DND-41 (cell line): ENCODE data around the gene PALM3.

Experiments used
- ATAC-seq: fragments of 200-7000 bp; cut with Tn5 transposase; 3 replicates; pipeline ENCODE4 v1.9.1; 2021; ENCODE audit warnings: low read depth; ENCODE audit not compliant: insufficient read depth
- DNase-seq: peaks from one replicate; pipeline ENCODE4 v3.0.0-alpha.2; 2020
- H2AFZ ChIP-seq: 2 replicates; pipeline ENCODE4 v1.6.0; 2012; ENCODE audit warnings: low read depth, low read length
- H3K27ac ChIP-seq: 2 replicates; pipeline ENCODE4 v1.5.1; 2012; ENCODE audit warnings: low read length, inconsistent platforms
- H3K27me3 ChIP-seq: fragments of 200-600 bp; sonication (generic); 2 replicates; pipeline ENCODE4 v1.6.0; 2012; ENCODE audit warnings: low read length, mild to moderate bottlenecking, inconsistent platforms; ENCODE audit not compliant: insufficient read depth, poor library complexity
- H3K36me3 ChIP-seq: 2 replicates; pipeline ENCODE4 v1.5.1; 2012; ENCODE audit warnings: low read length, inconsistent platforms; ENCODE audit not compliant: insufficient read depth
- H3K4me1 ChIP-seq: 2 replicates; pipeline ENCODE4 v1.5.1; 2012; ENCODE audit warnings: mild to moderate bottlenecking, low read length; ENCODE audit not compliant: insufficient read depth
- H3K4me2 ChIP-seq: 2 replicates; pipeline ENCODE4 v1.6.0; 2012; ENCODE audit warnings: mild to moderate bottlenecking, moderate library complexity, low read length, inconsistent platforms; ENCODE audit not compliant: insufficient read depth
- H3K4me3 ChIP-seq, 2 experiments: fragments of 200-600 bp in 1 of 2; shearing (Covaris generic) in 1 of 2; 2 replicates each; pipeline ENCODE4 v1.5.1; 2012 to 2016; ENCODE audit warnings: inconsistent platforms in 2 of 2, low read length in 2 of 2, mild to moderate bottlenecking in 2 of 2, low read depth in 1 of 2, moderate library complexity in 1 of 2
- H3K79me2 ChIP-seq: 2 replicates; pipeline ENCODE4 v1.6.0; 2012; ENCODE audit warnings: low read length, inconsistent platforms; ENCODE audit not compliant: insufficient read depth
- H3K9ac ChIP-seq: 2 replicates; pipeline ENCODE4 v1.6.0; 2012; ENCODE audit warnings: low read depth, mild to moderate bottlenecking, inconsistent platforms, low read length, moderate library complexity
- H3K9me3 ChIP-seq: 2 replicates; pipeline ENCODE4 v1.5.1; 2012; ENCODE audit warnings: low read length, moderate library complexity, mild to moderate bottlenecking, inconsistent platforms; ENCODE audit not compliant: insufficient read depth, severe bottlenecking
- H4K20me1 ChIP-seq: 2 replicates; pipeline ENCODE4 v1.6.0; 2012; ENCODE audit warnings: low read length; ENCODE audit not compliant: insufficient read depth
- CTCF ChIP-seq: IDR thresholded peaks from 2 replicates; pipeline ENCODE4 v1.5.1; 2012; ENCODE audit warnings: borderline replicate concordance, low read length, moderate library complexity, mild to moderate bottlenecking; ENCODE audit not compliant: poor library complexity, severe bottlenecking; ENCODE audit errors: extremely low read depth
- EZH2 ChIP-seq: IDR thresholded peaks from 3 replicates; pipeline ENCODE4 v1.6.1; 2012; ENCODE audit warnings: borderline replicate concordance, low read depth, mild to moderate bottlenecking, moderate library complexity, low read length, inconsistent platforms; ENCODE audit not compliant: severe bottlenecking

Gene PALM3

GRCh38 chr19:14094854-14095253 lies 33.0 kb upstream of the PALM3 start:
- Histone ChIP-seq H4K20me1 (no peaks in the 10 kb centered on the region), H3K9ac (no peak overlapping the region), H2AFZ (no peak overlapping the region), H3K27ac (no peak overlapping the region), H3K4me2 (no peak overlapping the region), H3K36me3 (peaks cover 27% of the 10 kb centered on the region), H3K79me2 (peaks cover 8% of the 10 kb centered on the region), H3K4me1 (peaks cover 13% of the 10 kb centered on the region), H3K27me3 (no peaks in the 10 kb centered on the region), H3K9me3 (peaks cover 9% of the 10 kb centered on the region), H3K4me3 (no peak overlapping the region)
- no peak for DNase-seq
- TF ChIP-seq CTCF (no peak), EZH2 (no peak)
- ATAC-seq: no peak

GRCh38 chr19:14093117-14093823 lies 31.4 kb upstream of the PALM3 start:
- DNase-seq: no peak

GRCh38 chr19:14091813-14092462 lies 30.1 kb upstream of the PALM3 start:
- Histone ChIP-seq H3K9ac (peak overlapping the region; percentile 94), H4K20me1 (peaks cover 18% of the 10 kb centered on the region), H3K9me3 (peaks cover 9% of the 10 kb centered on the region), H2AFZ (peak overlapping the region; percentile 77), H3K4me1 (peaks cover 29% of the 10 kb centered on the region), H3K4me2 (peak overlapping the region; percentile 81), H3K4me3 (peak overlapping the region; percentile 64 to 74), H3K36me3 (peaks cover 36% of the 10 kb centered on the region), H3K79me2 (peaks cover 24% of the 10 kb centered on the region), H3K27me3 (no peaks in the 10 kb centered on the region), H3K27ac (peak overlapping the region; percentile 92)
- DNase-seq: peak; percentile 74
- peak; percentile 33 for ATAC-seq
- TF ChIP-seq EZH2 (no peak), CTCF (peak; percentile 28)

More at GRCh38 chr19:14093117-14093823, 31.4 kb upstream of the PALM3 start:
- no peak for ATAC-seq
- no peak for TF ChIP-seq EZH2
- TF ChIP-seq CTCF: no peak
- no peak overlapping the region for H2AFZ ChIP-seq
- no peak overlapping the region for H3K4me2 ChIP-seq
- H3K79me2 ChIP-seq: peaks cover 24% of the 10 kb centered on the region
- peaks cover 15% of the 10 kb centered on the region for H4K20me1 ChIP-seq
- H3K27ac ChIP-seq: no peak overlapping the region
- H3K4me3 ChIP-seq: no peak overlapping the region
- H3K9ac ChIP-seq: no peak overlapping the region
- H3K36me3 ChIP-seq: peaks cover 38% of the 10 kb centered on the region
- H3K27me3 ChIP-seq: no peaks in the 10 kb centered on the region
- peaks cover 9% of the 10 kb centered on the region for H3K9me3 ChIP-seq
- H3K4me1 ChIP-seq: peaks cover 26% of the 10 kb centered on the region
